Spleen (tissue), 7 donors: ENCODE results near the gene PKD1L1.

ENCODE experiments used
- CTCF ChIP-seq, 11 experiments: fragments of 200-600 bp in 7 of 11; fragments of 450-650 bp in 4 of 11; sonication (generic) in 4 of 11; IDR thresholded peaks in 8 of 11; conservative IDR thresholded peaks in 3 of 11; 1 replicate in 7 of 11; 2 replicates in 4 of 11; pipeline versions ENCODE4 v1.4.0 to v1.8.0; 2016 to 2021; ENCODE audit warnings: antibody characterized with exemption in 11 of 11, inconsistent platforms in 4 of 11, mild to moderate bottlenecking in 1 of 11
- POLR2A ChIP-seq, 3 donors: fragments of 450-650 bp; IDR thresholded peaks; one replicate each; pipeline ENCODE4 v1.5.1; 2017; ENCODE audit warnings: antibody characterized with exemption in 3 of 3, mild to moderate bottlenecking in 1 of 3
- donor health status: DM: no; HTN: no; CAD: no; lungs with moderate emphysema.
- donor health status: DM: no; HTN: no; CAD: no.
- donor health status: DM: no; HTN: no; CAD: no.

GRCh38 chr7:47893721-47894365, 54.4 kb downstream of the PKD1L1 start:
- no peak for TF ChIP-seq POLR2A (IDR thresholded peaks at IDR 0.05)
- TF ChIP-seq CTCF (IDR thresholded peaks at IDR 0.05 in 8 of 11, conservative IDR thresholded peaks at IDR 0.05 in 3 of 11) = no peak
